GM18867 (cell line): Measurements from ENCODE around the gene RSPO3.
A peak's percentile ranks its signal among the peaks of the same experiment; 100 is the strongest.

ENCODE experiments used
- ATAC-seq: cut with Tn5 transposase; IDR thresholded peaks from one replicate; pipeline ENCODE4 v1.9.1; 2021; ENCODE audit warnings: mild to moderate bottlenecking, moderate library complexity; ENCODE audit not compliant: unreplicated experiment

RSPO3 gene

GRCh38 chr6:127154509-127154908 is 36.0 kb downstream of the RSPO3 start:
- no peak for ATAC-seq

DNA sequence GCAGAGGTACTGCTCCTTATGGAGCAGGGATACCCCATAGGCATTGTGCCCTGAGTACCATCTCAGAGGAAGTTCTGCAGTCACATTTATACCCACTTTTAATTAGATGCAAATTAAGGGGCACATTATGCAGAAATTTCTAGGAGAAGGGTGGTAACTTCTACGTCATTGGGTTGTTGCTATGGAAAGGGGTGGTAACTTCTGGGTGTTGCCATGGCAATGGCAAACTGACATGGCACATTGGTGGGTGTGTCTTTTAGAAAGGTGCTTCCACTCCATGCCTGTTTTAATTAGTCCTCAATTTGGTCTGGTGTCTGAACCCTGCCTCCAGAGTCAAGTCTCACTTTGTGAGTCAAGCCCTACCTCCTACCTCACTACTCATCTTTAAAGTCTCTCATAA is 42.0 kb downstream of the RSPO3 start:
- ATAC-seq = no peak

GRCh38 chr6:127162836-127163235 is 44.4 kb downstream of the RSPO3 start:
- no peak for ATAC-seq

GRCh38 chr6:127164036-127164435 is 45.6 kb downstream of the RSPO3 start:
- no peak for ATAC-seq

- ATAC-seq = no peak
These were observed 46.1 kb downstream of the RSPO3 start for GRCh38 chr6:127164565-127164964.

GRCh38 chr6:127173156-127173940 is 54.9 kb downstream of the RSPO3 start:
- no peak for ATAC-seq

DNA sequence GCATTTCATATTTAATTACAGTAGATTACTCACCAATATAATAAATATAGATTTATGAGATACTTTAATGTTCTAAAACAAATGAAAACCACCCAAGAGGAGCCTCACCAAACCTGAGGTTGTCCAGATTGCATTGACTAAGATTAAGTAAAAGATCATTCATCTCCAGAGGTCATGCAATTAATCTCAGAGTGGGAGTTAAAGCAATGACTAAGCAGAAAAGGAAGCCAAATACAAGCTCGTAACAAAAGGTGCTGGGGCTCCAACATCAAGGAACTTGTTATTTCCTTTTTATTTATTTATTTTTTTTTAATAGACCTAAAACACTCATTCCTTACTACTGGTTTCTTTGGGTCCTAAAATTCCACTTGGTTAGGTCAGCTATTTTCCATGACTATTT is 57.7 kb downstream of the RSPO3 start:
- no peak for ATAC-seq

- ATAC-seq = no peak
These were observed 58.8 kb downstream of the RSPO3 start for GRCh38 chr6:127177030-127177922.

DNA sequence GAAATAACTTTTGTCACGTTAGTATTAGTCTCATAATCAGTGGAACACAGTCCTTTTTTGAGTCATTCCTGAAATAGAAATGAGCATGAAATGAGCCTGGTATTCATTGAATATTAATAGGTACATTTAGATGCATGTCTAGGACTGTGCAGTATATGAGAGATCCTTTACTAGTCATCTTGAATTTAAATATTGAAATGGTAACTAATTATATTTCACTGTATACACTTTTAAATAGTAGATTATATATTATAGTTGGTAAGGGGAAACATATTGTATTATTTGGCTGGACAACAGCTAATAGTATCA is 59.4 kb downstream of the RSPO3 start:
- ATAC-seq = no peak

- no peak for ATAC-seq
These were observed 60.3 kb downstream of the RSPO3 start for GRCh38 chr6:127178746-127179145.

DNA sequence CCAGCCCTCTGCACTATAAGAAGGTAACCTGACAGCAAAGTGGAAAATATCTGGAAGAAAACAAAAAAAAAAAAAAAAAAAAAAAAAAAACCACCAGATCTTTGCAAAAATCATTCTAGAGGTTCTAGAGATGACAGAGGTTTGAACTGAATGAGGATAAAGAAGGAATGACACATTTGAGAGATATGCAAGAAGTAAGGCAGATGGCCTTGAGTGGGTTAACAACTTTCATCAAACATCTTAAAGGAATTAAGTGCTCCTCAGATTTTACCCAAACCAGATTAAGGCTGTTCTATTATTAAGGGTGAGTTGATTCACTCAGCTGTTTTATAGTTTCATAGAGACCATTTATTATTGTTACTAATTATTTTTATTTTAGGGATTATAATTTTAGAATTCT is 62.0 kb downstream of the RSPO3 start:
- no peak for ATAC-seq

DNA sequence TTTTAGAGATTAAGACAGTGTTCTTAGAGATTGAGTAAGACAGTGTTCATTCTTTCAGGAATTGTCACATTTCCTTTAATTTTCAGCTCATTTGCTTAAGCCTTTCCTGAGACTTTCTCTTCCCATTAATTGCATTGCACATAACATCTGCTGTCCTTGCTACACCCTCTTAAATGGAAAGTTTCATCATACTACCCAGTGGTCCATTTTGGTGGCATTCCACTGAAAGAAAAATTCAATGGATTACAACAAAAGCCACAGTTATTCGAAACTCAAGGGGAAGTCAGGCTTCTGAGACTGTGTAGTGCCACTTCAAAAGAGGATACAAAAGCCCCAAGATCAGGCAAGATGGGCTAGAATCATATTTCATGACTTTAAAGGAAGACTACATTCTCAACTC is 64.0 kb downstream of the RSPO3 start:
- ATAC-seq = no peak

DNA sequence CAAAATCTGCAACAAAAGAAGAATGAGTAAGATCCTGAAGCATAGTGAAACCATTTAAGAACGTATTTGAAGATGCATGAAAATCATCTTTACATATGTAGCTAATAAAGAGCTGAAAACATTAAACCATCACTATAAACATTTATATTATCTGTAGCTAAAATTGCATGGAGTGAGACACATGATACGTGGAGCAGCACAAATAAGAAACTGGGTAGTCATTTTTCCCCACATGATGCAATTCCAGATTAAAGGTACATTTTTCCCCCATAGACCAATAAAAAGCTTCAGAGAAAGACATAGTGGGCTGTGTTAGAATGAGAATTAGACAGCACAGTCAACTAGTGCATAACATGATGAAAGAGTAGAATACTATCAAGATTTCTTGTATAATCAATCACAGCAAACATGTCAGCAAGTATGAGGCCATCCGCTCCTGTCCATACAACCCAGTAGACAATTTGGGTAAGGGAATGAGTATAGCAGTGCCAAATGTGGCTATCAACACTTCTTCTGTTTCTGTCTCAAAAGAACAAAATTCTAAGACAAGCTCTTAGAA is 67.0 kb downstream of the RSPO3 start:
- ATAC-seq = no peak

- peak; percentile 77 for ATAC-seq
These were observed 68.4 kb downstream of the RSPO3 start for GRCh38 chr6:127186889-127187288.

DNA sequence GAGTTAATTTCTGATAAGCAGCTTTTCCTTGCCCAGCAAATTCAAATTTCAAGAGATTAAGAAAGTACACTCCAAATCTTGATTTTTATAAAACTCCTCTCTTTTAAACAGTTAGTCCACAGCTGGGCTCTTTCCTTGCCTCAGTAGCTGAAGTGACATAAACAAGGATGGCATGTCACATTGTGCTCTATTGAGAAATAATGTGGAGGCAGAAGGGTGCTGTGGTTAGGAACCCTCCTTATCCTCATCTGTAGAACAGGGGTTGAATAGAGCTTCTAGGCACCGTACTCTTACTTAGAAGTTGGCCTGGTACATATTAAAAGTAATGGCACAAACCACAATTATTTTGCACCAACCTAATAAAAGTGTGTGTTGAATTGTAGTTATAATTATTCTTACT is 70.3 kb downstream of the RSPO3 start:
- ATAC-seq = no peak

DNA sequence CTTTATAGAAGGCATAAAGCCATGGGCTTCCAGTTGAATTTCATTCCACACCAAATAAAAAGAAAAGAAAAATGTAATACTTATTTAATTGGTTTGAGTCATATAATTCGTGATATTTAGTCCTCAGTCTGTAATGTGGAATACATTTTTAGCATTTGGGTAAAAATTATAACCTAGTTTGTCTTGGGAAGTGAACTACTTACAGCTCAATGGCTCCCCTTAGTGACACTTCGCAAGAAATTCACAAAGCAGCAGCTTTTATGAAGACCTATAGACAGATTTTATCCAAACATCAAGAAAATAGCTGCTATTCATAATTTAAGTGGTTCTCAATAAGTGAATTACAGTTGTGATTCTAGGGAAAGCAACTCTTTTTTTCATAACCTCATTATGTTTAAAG is 72.1 kb downstream of the RSPO3 start:
- ATAC-seq = no peak

- ATAC-seq = no peak
These were observed 73.2 kb downstream of the RSPO3 start for GRCh38 chr6:127191716-127192115.

- ATAC-seq = no peak
These were observed 74.6 kb downstream of the RSPO3 start for GRCh38 chr6:127192911-127193541.

- no peak for ATAC-seq
These were observed 77.4 kb downstream of the RSPO3 start for GRCh38 chr6:127195833-127196232.

DNA sequence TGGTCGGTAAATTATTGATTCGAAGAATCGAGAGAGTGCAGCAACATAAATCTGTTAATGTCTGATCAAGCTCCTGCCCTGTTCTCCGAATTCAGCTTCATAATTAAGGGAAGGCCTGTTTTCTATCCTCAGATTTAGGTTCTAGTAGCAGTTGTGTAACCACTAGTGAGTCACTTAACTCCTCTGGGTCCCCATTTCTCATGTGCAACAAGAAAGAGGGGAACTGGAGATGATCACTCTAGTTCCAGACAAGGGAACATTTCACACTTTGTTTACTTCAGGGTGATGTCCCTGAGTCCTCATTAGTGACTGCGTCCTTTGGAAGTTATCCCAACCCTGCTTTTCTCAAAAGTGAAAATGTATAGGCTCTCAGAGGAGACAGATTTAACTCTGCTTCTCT is 80.1 kb downstream of the RSPO3 start:
- no peak for ATAC-seq

- no peak for ATAC-seq
These were observed 81.0 kb downstream of the RSPO3 start for GRCh38 chr6:127199470-127199869.

- no peak for ATAC-seq
These were observed 81.6 kb downstream of the RSPO3 start for GRCh38 chr6:127200114-127200513.
